ENCODE results near the gene GNG7. TPM values are rescaled to one million over a fixed set of nuclear protein-coding genes. Genes with fewer than 3 reads are reported as not detected.
"Not testable (repeated sequence)": the region's sequence is repeated elsewhere in the genome, so short reads cannot be mapped to it uniquely, and the experiment has no call there.

The GNG7 gene
- total RNA-seq, 4 donors from 2014 or later = 0.57 to 3.8 (median 1.6) TPM

GRCh38 chr19:2715470-2716274 lies 13.2 kb upstream of the GNG7 start:
- TF ChIP-seq, protein P1, sequence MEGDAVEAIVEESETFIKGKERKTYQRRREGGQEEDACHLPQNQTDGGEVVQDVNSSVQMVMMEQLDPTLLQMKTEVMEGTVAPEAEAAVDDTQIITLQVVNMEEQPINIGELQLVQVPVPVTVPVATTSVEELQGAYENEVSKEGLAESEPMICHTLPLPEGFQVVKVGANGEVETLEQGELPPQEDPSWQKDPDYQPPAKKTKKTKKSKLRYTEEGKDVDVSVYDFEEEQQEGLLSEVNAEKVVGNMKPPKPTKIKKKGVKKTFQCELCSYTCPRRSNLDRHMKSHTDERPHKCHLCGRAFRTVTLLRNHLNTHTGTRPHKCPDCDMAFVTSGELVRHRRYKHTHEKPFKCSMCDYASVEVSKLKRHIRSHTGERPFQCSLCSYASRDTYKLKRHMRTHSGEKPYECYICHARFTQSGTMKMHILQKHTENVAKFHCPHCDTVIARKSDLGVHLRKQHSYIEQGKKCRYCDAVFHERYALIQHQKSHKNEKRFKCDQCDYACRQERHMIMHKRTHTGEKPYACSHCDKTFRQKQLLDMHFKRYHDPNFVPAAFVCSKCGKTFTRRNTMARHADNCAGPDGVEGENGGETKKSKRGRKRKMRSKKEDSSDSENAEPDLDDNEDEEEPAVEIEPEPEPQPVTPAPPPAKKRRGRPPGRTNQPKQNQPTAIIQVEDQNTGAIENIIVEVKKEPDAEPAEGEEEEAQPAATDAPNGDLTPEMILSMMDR (IDR thresholded peaks at IDR 0.05) = no peak
- no peak for TF ChIP-seq POLR2A (IDR thresholded peaks at IDR 0.05)
- DNase-seq = no peak
- 88 to 92% methylated on average over 9 to 11 of the region's 12 CpGs for WGBS, 2 donors
- H3K27ac ChIP-seq = no peak overlapping the region
- H3K27me3 ChIP-seq = peaks cover 0 to 37% (median 7%) of the 10 kb centered on the region in 4 donors
- H3K4me1 ChIP-seq = peaks cover 8 to 13% (median 10%) of the 10 kb centered on the region in 3 donors
- H3K9me3 ChIP-seq = peaks cover 0 to 19% (median 5%) of the 10 kb centered on the region in 3 donors
- no peaks in the 10 kb centered on the region for H3K36me3 ChIP-seq
- intact Hi-C loops (cut with DNase I) = no loop called here
- H3K4me3 ChIP-seq = no peak overlapping the region

DNA sequence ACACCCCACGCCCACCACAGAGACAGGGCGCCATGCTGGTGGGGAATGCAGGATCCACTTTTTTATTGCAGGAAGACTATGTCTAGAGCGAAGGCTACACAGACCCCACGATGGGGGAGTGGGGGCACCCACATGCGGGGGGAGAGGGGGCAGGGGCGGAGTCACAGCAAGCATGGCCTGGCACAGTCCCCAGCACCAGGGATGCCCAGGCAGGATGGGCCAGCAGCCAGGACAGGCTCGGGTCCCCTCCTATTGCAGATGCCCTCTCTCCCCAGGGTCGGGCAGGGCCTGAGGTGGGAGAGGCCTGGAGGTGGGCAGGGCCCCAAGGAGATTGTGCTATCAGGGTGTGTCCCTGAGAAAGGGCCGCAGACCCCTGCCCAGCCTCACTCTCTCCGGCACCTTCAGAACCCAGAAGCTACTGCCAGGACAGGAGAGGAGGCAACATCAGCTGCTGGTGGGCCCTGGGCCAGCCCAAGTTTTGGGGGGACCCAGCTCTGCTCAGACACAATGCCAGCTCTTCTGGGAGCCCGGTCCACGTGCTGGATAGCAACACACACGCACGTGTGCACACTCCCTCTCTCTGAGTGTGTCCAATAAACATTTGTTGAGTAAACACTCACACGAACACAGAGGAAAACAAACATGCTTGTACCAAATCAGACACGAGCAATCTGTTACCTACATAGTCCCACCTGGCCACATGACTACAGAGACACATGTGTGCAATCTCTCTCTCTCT lies 12.2 kb upstream of the GNG7 start:
- no peaks in the 10 kb centered on the region for H3K36me3 ChIP-seq
- peaks cover 0 to 27% (median 0%) of the 10 kb centered on the region in 4 donors for H3K27me3 ChIP-seq
- intact Hi-C loops (cut with DNase I) = no loop called here
- H3K4me3 ChIP-seq = no peak overlapping the region
- peaks cover 0 to 3% (median under 1%) of the 10 kb centered on the region in 3 donors for H3K4me1 ChIP-seq
- peaks cover 0 to 19% (median 5%) of the 10 kb centered on the region in 3 donors for H3K9me3 ChIP-seq
- no peak for DNase-seq
- H3K27ac ChIP-seq = no peak overlapping the region
- TF ChIP-seq, protein P1 (IDR thresholded peaks at IDR 0.05) = no peak
- no peak for TF ChIP-seq POLR2A (IDR thresholded peaks at IDR 0.05)
- 59 to 79% methylated on average over 6 to 12 of the region's 16 CpGs for WGBS, 2 donors

- DNase-seq; H3K27ac ChIP-seq; H3K36me3 ChIP-seq; H3K4me1 ChIP-seq; H3K4me3 ChIP-seq; intact Hi-C loops (cut with DNase I): not testable (repeated sequence)
- Histone ChIP-seq H3K9me3 (peaks cover 0 to 19% (median 5%) of the 10 kb centered on the region in 3 donors), H3K27me3 (peaks cover 0 to 21% (median 0%) of the 10 kb centered on the region in 4 donors)
- WGBS, 2 donors = 67% methylated on average over 1 of the region's 1 CpG; no CpG with 5 or more reads in 1 of the 2 donors
These were observed 11.6 kb upstream of the GNG7 start for GRCh38 chr19:2714102-2714501.

DNA sequence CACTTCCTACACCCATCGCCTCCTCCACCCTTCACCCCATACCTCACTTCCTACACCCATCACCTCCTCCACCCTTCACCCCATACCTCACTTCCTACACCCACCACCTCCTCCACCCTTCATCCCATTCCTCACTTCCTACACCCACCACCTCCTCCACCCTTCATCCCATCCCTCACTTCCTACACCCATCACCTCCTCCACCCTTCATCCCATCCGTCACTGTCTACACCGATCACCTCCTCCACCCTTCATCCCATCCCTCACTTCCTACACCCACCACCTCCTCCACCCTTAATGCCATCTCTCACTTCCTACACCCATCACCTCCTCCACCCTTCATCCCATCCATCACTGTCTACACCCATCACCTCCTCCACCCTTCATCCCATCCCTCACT lies 10.7 kb upstream of the GNG7 start:
- DNase-seq; H3K4me1 ChIP-seq; intact Hi-C loops (cut with DNase I); H3K36me3 ChIP-seq; H3K4me3 ChIP-seq; H3K27ac ChIP-seq: not testable (repeated sequence)
- Histone ChIP-seq H3K27me3 (peaks cover 0 to 16% (median 0%) of the 10 kb centered on the region in 4 donors), H3K9me3 (peaks cover 0 to 19% (median 5%) of the 10 kb centered on the region in 3 donors)
- WGBS, 2 donors = 86 to 94% methylated on average over 3 of the region's 3 CpGs

- Histone ChIP-seq H3K4me1 (no peaks in the 10 kb centered on the region), H3K36me3 (no peaks in the 10 kb centered on the region), H3K27ac (no peak overlapping the region), H3K9me3 (peaks cover 0 to 19% (median 5%) of the 10 kb centered on the region in 3 donors), H3K4me3 (no peak overlapping the region), H3K27me3 (peaks cover 0 to 6% (median 0%) of the 10 kb centered on the region in 4 donors)
- no peak for DNase-seq
- 64% methylated on average over 5 of the region's 5 CpGs; no CpG with 5 or more reads in 1 of the 2 donors for WGBS, 2 donors
- no peak for TF ChIP-seq POLR2A (IDR thresholded peaks at IDR 0.05)
- TF ChIP-seq, protein P1 (IDR thresholded peaks at IDR 0.05) = no peak
- intact Hi-C loops (cut with DNase I) = no loop called here
These were observed 9.3 kb upstream of the GNG7 start for GRCh38 chr19:2711875-2712205.
